H1 (cell line): ENCODE measurements around the gene CREB3L1. TPM values are rescaled to one million over a fixed set of nuclear protein-coding genes. Genes with fewer than 3 reads are reported as not detected.
A peak's percentile ranks its signal among the peaks of the same experiment; 100 is the strongest.

Experiments used
- EGR1 ChIP-seq: IDR thresholded peaks from 2 replicates; pipeline ENCODE4 v1.6.1; 2011; ENCODE audit warnings: low read depth, low read length, borderline replicate concordance
- GABPA ChIP-seq: IDR thresholded peaks from 2 replicates; pipeline ENCODE4 v1.6.1; 2011; ENCODE audit warnings: mild to moderate bottlenecking, low read length, moderate library complexity, borderline replicate concordance; ENCODE audit not compliant: insufficient read depth
- RAD21 ChIP-seq, 2 experiments: IDR thresholded peaks in 1 of 2; conservative IDR thresholded peaks in 1 of 2; 2 replicates each; pipeline ENCODE4 v1.6.1; 2011; ENCODE audit warnings: low read depth in 2 of 2, low read length in 2 of 2, improper control_type of control experiment in 1 of 2, inconsistent platforms in 1 of 2, mild to moderate bottlenecking in 1 of 2, moderate library complexity in 1 of 2
- SUZ12 ChIP-seq: fragments of 200-600 bp; sonication (generic); IDR thresholded peaks from 2 replicates; pipeline ENCODE4 v1.6.1; 2012; ENCODE audit warnings: mild to moderate bottlenecking, inconsistent platforms, low read length, moderate library complexity, mixed read lengths
- polyA plus RNA-seq, 7 experiments: library from polyadenylated mRNA; depleted of rRNA in 3 of 7; stranded (reverse) in 5 of 7; unstranded in 2 of 7; fragments of >200 nt in 5 of 7; fragments of 200-250 nt in 2 of 7; gene quantifications; 1 replicate in 5 of 7; 2 replicates in 1 of 7; 4 replicates in 1 of 7; pipeline versions ENCODE4 v1.2.1 to v1.2.3, GENCODE V29; 2011 to 2013; ENCODE audit warnings: missing spikeins in 2 of 7, mixed read lengths in 2 of 7
- total RNA-seq: library from RNA; stranded (reverse); fragmentation: NEBNext Ultra II Directional; extraction: Animal tissue kit (Norgen Biotek cat#: 25700); gene quantifications from 2 replicates; pipeline ENCODE4 v1.2.1, GENCODE V29; 2021
- TF ChIP-seq, protein P1 (sequence below), 3 experiments: IDR thresholded peaks; 1 replicate in 2 of 3; 2 replicates in 1 of 3; pipeline versions ENCODE4 v1.5.1 to v1.6.1; 2011; ENCODE audit warnings: low read length in 3 of 3, mild to moderate bottlenecking in 3 of 3, inconsistent platforms in 2 of 3, low read depth in 1 of 3, moderate library complexity in 1 of 3; ENCODE audit not compliant: insufficient read depth in 1 of 3; ENCODE audit errors: control extremely low read depth in 1 of 3
- TF ChIP-seq, protein P2 (sequence below): fragments of 300-600 bp; sonication (generic); IDR thresholded peaks from 2 replicates; pipeline ENCODE4 v1.7.1; 2012; ENCODE audit warnings: low read length, moderate library complexity, mild to moderate bottlenecking, inconsistent platforms; ENCODE audit not compliant: insufficient replicate concordance

Gene CREB3L1
- total and polyA plus RNA-seq, 2 of the 8 experiments (the other 6 are each of a cell fraction or from before 2014, with no cell fraction given): 4.1 to 12.7 TPM

DNA sequence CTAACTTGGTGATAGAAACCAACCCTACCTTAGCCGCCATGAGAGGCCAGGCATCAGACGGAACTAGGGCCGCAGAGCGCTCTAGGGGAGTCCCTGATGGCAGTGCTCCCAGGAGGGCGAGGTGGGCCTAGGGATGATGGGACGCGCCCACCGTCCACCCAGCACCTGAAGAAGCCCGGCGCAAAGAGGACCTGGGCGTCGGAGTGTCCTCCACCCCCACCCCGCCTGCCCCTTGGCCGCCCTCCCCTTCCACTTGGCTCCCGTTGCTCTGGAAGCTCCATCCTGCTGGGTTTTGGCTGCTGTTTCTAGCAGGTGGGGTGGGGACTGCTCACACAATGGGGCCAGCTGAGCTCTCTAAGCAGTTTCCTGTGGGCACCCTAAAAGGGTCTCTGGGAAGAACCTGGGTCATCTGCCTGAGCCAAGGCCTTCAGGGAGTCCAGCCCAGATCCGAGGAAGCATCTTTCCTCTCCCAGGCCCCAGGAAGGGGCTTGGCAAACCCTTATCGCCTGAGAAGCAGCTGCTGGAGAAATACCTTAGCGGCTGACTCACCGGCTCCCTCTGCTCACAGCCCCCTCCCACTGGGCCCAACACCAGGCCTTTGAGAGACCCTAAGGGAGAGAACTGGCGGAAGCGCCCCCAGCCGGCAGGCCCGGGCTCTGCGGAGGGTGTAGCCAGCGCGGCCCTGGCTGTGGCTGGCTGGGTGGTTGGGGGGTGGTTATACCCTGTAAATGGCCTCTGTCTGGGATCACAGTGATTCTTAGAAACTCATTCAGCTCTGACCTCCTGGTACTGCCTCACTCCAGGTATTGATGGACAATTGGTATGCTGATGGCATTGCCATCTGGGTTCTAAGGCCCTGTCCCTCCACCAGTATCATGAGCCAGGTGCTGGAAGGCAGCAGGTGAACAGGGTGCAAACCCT lies 19.3 kb downstream of the CREB3L1 start (continued):
- TF ChIP-seq RAD21 (IDR thresholded peaks at IDR 0.05 in 1 of 2, conservative IDR thresholded peaks at IDR 0.05 in 1 of 2; ENCODE audit: low read depth in 2 of 2, low read length in 2 of 2) (peak; percentile 66 to 82), GABPA (no peak), EGR1 (no peak), SUZ12 (no peak)
- TF ChIP-seq, protein P1, sequence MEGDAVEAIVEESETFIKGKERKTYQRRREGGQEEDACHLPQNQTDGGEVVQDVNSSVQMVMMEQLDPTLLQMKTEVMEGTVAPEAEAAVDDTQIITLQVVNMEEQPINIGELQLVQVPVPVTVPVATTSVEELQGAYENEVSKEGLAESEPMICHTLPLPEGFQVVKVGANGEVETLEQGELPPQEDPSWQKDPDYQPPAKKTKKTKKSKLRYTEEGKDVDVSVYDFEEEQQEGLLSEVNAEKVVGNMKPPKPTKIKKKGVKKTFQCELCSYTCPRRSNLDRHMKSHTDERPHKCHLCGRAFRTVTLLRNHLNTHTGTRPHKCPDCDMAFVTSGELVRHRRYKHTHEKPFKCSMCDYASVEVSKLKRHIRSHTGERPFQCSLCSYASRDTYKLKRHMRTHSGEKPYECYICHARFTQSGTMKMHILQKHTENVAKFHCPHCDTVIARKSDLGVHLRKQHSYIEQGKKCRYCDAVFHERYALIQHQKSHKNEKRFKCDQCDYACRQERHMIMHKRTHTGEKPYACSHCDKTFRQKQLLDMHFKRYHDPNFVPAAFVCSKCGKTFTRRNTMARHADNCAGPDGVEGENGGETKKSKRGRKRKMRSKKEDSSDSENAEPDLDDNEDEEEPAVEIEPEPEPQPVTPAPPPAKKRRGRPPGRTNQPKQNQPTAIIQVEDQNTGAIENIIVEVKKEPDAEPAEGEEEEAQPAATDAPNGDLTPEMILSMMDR (IDR thresholded peaks at IDR 0.05; ENCODE audit: control extremely low read depth in 1 of 3, insufficient read depth in 1 of 3, low read depth in 1 of 3, low read length in 3 of 3): peak; percentile 74 to 89 (median 87)
- TF ChIP-seq, protein P2, sequence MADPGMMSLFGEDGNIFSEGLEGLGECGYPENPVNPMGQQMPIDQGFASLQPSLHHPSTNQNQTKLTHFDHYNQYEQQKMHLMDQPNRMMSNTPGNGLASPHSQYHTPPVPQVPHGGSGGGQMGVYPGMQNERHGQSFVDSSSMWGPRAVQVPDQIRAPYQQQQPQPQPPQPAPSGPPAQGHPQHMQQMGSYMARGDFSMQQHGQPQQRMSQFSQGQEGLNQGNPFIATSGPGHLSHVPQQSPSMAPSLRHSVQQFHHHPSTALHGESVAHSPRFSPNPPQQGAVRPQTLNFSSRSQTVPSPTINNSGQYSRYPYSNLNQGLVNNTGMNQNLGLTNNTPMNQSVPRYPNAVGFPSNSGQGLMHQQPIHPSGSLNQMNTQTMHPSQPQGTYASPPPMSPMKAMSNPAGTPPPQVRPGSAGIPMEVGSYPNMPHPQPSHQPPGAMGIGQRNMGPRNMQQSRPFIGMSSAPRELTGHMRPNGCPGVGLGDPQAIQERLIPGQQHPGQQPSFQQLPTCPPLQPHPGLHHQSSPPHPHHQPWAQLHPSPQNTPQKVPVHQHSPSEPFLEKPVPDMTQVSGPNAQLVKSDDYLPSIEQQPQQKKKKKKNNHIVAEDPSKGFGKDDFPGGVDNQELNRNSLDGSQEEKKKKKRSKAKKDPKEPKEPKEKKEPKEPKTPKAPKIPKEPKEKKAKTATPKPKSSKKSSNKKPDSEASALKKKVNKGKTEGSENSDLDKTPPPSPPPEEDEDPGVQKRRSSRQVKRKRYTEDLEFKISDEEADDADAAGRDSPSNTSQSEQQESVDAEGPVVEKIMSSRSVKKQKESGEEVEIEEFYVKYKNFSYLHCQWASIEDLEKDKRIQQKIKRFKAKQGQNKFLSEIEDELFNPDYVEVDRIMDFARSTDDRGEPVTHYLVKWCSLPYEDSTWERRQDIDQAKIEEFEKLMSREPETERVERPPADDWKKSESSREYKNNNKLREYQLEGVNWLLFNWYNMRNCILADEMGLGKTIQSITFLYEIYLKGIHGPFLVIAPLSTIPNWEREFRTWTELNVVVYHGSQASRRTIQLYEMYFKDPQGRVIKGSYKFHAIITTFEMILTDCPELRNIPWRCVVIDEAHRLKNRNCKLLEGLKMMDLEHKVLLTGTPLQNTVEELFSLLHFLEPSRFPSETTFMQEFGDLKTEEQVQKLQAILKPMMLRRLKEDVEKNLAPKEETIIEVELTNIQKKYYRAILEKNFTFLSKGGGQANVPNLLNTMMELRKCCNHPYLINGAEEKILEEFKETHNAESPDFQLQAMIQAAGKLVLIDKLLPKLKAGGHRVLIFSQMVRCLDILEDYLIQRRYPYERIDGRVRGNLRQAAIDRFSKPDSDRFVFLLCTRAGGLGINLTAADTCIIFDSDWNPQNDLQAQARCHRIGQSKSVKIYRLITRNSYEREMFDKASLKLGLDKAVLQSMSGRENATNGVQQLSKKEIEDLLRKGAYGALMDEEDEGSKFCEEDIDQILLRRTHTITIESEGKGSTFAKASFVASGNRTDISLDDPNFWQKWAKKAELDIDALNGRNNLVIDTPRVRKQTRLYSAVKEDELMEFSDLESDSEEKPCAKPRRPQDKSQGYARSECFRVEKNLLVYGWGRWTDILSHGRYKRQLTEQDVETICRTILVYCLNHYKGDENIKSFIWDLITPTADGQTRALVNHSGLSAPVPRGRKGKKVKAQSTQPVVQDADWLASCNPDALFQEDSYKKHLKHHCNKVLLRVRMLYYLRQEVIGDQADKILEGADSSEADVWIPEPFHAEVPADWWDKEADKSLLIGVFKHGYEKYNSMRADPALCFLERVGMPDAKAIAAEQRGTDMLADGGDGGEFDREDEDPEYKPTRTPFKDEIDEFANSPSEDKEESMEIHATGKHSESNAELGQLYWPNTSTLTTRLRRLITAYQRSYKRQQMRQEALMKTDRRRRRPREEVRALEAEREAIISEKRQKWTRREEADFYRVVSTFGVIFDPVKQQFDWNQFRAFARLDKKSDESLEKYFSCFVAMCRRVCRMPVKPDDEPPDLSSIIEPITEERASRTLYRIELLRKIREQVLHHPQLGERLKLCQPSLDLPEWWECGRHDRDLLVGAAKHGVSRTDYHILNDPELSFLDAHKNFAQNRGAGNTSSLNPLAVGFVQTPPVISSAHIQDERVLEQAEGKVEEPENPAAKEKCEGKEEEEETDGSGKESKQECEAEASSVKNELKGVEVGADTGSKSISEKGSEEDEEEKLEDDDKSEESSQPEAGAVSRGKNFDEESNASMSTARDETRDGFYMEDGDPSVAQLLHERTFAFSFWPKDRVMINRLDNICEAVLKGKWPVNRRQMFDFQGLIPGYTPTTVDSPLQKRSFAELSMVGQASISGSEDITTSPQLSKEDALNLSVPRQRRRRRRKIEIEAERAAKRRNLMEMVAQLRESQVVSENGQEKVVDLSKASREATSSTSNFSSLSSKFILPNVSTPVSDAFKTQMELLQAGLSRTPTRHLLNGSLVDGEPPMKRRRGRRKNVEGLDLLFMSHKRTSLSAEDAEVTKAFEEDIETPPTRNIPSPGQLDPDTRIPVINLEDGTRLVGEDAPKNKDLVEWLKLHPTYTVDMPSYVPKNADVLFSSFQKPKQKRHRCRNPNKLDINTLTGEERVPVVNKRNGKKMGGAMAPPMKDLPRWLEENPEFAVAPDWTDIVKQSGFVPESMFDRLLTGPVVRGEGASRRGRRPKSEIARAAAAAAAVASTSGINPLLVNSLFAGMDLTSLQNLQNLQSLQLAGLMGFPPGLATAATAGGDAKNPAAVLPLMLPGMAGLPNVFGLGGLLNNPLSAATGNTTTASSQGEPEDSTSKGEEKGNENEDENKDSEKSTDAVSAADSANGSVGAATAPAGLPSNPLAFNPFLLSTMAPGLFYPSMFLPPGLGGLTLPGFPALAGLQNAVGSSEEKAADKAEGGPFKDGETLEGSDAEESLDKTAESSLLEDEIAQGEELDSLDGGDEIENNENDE: no peak
